ENCODE results near the gene SLC23A2.

GRCh38 chr20:4891190-4891763 is 110.0 kb downstream of the SLC23A2 start:
- TF ChIP-seq POLR2AphosphoS5 (IDR thresholded peaks at IDR 0.05; ENCODE audit: low read depth, low read length) (no peak), POLR2A (IDR thresholded peaks at IDR 0.05; ENCODE audit: low read depth, low read length) (no peak), TAF1 (IDR thresholded peaks at IDR 0.05; ENCODE audit: low read depth, low read length) (no peak), SPI1 (IDR thresholded peaks at IDR 0.05; ENCODE audit: low read depth, low read length) (no peak), PAX5 (IDR thresholded peaks at IDR 0.05; ENCODE audit: insufficient read depth, low read length, severe bottlenecking) (no peak), POU2F2 (IDR thresholded peaks at IDR 0.05; ENCODE audit: low read depth, low read length) (no peak)
